ENCODE results near the gene CTXND2.

- no peak for TF ChIP-seq SIN3A (IDR thresholded peaks at IDR 0.05; ENCODE audit: borderline replicate concordance, insufficient read depth, low read length)
- no peak for TF ChIP-seq TAF1 (IDR thresholded peaks at IDR 0.05; ENCODE audit: borderline replicate concordance, insufficient read depth, low read length)
- TF ChIP-seq POLR2AphosphoS5 (IDR thresholded peaks at IDR 0.05; ENCODE audit: low read depth, low read length): no peak
These were observed 40.7 kb downstream of the CTXND2 start for GRCh38 chr1:150927624-150928023.

Measured in PFSK-1 (cell line).